ENCODE measurements around the gene INPP5A.

Gene INPP5A

DNA sequence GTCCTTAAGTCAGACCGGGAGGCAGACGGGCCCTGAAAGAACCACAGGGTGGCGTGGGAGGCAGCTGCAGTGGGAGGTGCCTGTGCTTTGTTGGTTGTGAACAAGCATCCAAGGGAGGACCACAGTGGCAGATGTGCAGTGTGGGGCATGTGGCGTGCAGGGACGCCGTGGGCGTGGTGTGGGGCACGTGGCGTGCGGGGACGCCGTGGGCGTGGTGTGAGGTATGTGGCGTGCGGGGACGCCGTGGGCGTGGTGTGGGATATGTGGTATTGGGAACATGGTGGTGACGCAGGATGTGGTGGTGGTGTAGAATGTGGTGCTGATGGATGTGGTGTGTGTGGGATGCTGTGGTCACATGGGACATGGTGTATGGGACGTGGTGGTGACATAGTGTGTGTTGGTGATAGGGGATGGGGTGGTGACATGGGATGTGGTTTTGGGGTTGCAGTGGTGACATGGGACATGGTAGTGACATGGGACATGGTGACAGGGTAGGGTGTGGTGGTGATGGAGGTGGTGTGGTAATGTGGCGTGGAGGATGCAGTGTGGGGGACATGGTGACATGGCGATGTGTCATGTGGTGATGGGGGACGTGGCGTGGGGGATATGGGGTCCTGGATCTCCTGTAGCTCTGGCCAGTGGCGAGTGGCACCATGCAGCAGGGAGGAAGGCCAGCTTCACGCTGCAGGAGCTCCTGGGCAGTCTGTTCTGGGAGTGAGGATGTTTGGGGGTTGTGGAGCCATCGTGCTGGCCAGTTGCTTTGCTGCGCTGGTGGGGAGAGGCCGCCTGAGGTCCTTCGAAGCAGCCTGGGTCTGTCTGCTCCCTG lies 78.8 kb downstream of the INPP5A start:
- DNase-seq: peak; percentile 29 to 37

DNA sequence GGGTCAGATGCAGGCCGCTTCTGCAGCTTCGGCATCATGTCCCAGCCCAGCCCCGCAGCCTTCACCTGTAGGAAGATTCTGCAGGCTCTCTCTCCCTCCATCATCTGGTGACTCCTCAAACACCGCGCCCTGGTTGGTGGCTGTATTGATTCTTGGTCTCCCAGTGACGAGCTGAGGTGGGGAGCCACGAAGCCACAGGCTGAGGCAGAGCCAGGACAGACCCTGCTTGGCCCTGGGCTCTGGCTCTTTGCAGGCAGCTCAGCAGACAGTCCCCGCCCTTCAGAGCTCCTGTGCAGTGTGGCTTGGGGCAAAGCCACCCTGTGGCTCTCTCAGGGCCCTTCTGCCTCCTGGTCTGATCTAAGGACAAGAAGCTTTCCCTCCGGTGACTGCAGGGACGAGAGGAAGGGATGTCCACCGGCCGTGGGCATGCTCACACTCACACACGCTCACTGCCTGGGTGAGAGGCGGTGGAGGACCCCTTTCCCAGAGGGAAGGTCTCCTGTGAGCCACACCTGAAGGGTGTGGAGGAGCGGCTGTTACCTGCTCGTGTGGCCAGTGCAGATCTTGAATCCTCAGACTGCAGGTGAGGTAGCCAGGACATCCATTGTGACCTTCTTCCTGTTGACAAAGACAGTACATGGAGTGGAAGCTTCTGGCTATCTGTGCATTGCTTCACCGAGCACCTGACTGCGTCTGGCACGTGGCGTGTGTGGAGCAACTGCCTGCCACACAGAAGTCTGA lies 79.6 kb downstream of the INPP5A start:
- no peak for DNase-seq

DNA sequence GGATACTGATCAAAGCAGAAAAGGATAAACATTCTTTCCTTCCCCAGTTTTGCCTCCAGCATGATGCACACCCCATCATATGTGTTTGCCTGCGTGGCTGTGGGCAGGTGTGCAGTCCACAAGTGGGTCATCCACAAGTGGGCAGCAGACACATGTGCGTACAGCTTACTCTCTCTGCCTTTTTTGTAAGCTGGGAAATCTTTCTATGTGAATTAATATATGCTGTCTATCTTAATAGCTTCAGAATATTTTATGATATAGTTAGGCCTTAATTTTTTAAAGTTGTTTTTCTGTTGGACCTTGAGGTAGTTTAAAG lies 80.1 kb downstream of the INPP5A start:
- no peak for DNase-seq

DNA sequence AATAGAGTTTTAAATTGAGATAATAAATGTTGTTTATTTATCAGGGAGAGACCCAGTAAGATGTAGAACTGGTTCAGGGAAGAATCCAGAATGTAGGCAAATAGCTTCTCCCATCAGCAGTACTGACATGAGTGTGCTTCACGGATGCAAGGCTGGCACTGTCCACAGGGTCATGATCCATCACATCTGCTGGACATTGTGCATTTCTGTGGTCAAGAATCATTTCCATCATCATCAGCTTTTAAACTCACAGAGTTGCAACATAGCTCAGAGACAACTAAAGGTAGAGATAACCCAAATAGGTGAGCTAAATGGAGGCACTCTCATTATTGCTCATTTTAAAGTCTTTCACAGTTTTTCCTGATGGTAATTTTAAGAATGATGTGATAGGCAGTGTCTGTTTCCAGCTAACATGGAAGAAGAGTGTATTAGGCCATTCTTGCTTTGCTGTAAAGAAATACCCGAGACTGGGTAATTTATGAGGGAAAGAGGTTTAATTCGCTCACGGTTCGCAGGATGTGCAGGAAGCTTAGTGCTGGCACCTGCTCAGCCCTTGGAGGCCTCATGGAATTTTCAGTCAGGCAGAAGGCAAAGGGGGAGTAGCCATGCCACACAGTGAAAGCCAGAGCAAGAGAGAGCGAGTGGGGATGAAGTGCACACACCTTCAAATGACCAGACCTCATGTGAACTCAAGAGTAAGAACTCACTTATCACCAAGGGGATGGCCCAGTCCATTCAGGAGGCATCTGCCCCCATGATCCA lies 80.8 kb downstream of the INPP5A start:
- DNase-seq: no peak

DNA sequence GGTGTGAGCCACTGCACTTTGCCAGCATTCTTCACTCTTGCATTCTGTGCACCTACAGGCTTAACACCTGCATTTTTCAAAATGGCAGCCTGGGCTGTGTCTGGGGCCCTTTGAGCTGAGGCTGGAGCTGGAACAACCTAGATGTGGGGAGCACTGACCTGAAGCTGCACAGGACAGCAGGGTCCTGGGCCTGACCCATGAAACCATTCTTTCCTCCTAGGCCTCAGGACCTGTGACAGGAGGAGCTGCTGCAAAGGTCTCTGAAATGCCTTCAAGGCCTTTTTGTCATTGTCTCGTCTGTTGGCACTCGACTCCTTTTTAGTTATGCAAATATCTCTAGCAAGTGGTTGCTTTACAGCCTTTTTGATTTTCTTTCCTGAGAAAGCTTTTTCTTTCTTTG lies 82.3 kb downstream of the INPP5A start:
- no peak for DNase-seq

DNA sequence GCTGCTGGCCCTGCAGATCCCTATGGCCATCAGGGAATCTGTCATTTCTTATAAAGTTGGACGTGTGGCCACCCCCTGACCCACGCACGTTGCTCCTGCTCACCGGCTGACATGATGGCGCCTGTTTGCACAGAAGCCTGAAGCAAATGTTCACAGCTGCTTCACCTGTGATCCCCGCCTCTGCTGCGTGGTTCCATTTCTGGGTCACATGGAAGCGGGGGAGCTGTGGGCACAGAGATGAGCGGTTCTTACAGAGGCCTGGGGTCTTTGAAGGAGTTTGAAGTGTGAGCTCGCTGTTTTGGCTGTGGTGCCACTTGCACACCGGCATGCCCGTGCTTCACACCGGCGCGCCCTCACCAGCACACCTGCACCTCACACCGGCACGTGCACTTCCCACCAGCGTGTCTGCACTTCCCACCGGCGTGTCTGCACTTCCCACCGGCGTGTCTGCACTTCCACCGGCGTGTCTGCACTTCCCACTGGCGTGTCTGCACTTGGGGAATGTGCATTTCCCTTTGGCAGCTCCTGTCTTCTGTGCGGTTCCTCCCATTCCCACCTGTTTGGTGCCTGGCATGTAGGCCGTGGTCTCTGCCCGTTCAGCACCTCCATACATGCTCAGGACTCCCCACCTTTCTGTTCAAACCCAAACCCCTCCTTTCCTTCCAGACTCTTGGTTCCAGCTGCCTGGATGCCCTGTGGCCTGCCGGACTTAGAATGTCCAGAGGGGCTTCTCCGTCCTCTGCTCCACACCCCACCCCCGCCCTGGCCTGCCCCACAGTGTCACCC lies 86.7 kb downstream of the INPP5A start:
- no peak for DNase-seq

DNA sequence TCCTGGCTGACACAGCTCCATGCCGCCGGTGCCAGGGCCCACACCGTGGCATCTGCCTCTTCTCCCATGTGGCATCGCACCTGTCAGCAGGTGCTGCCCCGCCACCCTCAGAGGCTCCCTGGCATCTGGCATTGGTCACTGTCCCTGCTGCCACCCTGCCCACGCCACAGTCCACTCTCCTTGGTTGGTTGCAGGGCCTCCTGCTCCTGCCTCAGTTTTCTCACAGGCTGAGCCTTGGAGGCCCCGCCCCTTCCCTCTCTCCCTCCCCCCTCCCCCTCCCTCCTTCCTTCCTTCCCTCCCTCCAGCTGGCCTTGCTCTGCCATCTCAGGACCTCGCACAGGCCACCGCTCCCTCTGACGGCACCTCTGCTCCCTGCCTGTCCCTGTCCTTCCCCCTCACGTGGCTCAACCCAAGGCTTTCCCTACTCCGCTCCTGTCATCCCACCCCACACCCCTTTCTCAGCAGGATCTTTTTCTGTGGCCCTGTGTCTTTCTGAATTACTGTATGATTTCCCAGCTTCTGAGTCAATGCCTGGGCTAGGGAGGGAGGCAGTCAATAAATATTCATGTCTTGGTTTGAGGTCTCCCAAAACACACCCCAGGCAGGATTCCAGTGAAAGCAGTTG lies 87.4 kb downstream of the INPP5A start:
- DNase-seq: no peak

DNA sequence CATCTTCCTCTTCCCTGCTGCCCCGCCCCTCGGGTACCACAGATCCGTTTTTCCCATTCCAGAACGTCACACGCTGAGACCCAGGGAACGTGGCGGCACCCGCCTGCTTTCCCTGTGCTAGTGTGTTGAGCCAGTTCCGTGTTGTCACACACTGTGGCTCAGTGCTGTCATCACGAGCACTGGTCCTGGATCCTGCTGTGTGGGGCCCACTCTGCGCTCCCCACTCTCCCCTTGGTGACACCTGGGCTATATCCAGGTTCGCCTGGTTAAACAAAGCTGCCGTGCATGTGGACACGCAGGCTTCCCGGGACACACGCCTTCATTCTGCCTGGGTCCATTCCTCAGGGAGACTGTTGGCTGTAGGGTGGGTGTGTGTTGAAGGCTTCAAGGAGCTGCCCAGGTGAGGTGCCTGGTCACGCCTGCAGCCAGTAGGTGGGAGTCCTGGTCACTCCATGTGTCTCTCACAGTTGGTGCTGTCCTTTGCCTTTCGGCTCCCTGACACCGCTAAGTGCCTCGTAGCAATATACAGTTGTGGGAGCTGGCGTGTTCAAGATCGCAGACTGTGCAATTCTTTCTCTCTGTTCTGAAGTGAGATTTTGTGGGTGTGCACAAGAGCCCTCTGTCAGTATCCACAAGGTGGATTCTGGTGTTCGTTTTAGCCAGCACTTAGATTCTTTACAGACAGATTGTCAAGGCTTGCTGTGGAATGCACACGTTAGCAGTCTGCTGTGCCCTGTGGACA lies 88.6 kb downstream of the INPP5A start:
- no peak for DNase-seq

DNA sequence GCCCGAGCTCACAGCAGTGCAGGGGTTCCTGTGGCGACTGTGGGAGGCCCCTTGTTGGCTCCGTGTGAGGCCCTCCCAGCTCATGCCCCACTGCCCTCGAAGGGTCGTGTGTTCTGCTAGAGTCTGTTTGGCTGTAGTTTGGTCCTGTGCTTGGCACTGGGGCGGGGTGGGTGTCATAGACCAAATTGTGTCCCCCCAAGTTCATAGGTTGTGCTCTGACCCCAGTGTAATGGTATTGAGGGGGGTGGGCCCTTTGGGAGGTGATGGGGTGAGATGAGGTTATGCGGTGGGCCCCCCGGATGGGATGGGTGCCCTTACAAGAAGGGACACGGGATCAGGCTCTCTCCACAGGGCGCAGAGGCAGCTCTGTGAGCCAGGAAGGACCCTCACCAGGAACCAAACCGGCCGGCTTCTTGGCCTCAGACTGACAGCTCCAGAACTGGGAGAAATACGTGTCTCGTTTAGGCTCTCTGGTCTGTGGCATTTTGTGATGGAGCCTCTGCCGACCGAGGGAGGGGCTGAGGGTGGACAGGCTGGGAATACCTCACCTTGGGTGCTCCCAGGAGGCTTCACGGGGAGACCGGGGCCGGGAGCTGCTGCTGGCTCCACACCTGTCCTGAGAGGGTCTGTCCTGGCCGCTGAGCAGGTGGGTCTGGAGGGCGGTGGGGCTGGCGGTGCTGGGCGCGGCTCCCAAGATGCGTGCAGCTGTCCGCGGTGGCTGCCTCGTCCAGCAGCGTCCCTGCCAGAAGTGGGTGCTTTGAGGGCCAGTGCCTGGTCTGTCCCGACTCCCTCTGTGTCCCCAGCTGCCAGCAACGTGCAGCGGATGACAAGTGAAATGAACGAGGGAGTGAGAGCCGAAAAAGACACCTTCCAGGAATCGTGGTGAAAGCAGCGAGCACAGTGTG lies 89.4 kb downstream of the INPP5A start:
- DNase-seq: no peak

DNA sequence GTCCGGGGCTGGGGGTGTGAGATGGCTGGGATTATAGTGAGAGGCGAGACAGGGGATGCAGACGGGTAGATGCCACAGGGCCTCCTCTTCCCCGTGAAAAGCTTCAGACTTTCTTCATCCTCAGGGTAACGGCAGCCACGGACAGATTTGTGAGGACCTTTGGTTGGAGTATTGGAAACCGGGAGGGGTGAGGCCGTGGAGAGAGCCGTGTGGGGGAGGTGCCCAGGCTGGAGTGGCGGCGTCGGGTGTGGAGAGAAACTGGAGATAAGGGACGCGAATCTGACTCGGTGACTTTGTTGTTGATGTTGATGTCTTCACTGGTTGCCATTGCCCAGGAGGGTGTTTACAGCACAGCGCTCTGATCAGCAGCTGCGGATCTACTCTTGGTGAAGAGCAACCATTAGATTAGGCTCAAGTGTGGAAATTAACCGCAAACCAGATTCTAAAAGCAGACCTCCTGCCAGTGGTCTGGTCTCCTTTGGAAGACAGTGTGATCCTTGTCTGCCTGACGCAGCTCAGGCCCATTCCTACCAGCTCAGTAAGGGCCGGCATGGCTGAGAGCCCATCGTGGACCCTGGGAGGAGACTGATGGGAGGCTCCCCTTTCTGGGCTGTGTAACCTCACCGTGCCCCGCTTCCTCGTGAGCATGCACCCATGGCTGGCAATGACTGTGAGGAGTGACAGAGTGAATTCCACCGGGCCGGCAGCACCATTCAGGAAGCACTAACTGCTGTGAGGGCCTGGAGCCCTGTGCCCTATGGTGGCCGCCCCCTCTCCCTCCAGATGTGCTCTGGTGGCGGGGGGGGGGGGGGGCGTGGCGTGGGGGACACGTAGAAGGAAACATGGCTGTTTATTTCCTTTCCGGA lies 90.3 kb downstream of the INPP5A start:
- no peak for DNase-seq

DNA sequence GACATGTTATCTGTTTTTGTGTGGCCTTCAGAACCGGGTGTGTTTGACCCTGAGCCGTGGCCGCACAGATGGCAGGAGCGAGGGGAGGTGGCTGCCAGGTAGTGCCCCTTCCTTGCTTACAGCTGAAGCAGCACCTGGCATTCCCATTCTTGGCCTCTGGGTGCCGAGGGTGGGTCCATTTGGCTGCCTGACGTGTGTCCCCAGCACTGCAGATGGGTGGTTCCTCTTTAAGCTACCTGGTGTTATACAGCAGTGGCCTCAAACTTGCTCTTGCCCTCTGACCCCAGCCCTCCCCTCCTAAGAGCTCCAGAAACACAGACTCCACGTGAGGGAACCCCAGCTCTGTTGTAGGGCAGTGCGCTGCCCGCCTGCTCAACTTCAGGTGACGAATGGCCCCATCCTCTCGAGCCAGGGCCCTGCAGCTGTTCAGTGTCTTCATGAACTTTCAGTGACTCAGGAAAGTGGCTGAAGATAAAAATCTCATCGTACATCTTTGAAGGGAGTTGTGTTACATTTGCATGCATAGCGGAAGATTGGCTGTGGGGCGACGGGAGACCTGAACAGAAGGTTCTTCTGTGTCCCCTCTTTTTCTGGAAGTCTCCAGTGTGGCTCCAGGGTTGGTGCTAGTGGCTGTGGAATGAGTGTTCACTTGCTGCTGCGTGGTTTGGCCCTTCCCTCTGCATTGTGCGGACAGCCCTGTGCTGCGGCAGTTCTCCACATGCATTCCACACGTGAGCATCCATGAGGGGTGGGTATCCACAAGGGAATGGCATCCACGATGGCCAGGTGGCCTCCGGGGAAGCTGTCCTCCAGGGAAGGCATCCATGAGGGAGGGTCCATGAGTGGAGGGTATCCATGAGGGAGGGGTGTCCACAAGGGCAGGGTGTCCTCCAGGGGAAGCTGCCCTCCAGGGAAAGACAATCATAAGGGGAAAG lies 91.6 kb downstream of the INPP5A start:
- DNase-seq: no peak

DNA sequence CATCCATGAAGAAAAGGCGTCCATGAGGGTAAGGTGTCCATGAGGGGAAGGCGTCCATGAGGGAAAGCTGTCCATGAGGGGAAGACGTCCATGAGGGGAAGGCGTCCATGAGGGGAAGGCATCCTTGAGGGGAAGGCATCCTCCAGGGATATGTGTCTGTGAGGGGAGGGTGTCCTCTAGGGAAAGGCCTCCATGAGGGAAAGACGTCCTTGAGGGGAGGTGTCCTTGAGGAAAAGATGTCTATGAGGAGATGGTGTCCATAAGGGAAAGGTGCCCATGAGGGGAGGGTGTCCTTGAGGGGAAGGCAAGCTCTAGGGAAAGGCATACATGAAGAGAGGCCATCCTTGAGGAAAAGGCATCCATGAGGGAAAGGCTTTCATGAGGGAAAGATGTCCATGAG lies 92.6 kb downstream of the INPP5A start:
- no peak for DNase-seq

DNA sequence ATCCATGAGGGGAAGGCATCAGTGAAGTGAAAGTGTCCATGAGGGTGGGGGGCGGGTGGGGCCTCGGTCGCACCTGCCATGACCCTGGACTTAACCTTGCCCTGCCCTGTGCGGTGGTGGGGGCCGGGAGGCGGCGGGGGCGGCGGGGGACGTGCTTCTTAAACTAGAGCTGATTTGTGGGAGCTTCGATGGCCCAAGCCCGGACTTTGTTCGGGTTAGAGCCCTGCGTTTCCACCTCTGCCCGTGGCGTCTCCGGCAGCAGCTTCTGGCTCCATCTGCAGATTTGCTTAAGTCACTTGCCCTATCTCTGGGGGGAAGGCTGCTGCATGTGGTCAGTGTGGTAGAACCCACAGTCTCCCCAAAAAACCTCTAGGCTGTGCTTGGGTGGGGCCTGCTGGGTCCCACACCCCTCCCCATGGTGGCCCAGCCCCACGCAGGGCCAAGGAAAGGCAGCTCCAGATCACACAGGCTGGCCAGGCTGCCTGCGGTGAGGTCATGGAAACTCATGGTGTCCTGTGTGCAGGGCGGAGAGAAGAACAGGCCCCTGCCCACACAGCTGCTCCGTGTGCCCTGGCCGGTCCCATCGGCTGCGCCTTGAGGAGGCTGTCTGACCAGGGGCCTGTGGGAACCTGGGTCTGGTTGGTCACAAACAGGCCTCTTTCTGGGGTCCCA lies 93.2 kb downstream of the INPP5A start:
- no peak for DNase-seq

DNA sequence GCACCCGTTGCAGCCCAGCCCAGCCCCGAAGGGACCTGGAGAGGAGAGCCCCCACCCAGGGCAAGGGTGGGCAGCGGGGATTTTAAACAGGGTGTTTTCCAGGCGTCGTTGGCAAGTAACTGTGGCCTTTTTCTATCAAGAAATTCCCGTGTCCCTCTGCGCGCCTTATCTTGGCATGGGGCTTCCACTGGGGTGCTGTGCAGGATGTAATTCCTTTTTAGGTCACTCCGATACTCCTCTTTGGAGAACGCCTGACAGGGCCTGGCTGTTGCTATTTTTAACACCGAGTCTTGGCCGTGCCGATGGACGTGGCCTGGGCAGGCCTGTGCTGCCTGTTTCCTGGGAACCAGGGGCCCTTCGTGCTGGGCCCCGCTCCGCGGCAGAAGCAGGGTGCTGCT lies 93.8 kb downstream of the INPP5A start:
- DNase-seq: no peak

DNA sequence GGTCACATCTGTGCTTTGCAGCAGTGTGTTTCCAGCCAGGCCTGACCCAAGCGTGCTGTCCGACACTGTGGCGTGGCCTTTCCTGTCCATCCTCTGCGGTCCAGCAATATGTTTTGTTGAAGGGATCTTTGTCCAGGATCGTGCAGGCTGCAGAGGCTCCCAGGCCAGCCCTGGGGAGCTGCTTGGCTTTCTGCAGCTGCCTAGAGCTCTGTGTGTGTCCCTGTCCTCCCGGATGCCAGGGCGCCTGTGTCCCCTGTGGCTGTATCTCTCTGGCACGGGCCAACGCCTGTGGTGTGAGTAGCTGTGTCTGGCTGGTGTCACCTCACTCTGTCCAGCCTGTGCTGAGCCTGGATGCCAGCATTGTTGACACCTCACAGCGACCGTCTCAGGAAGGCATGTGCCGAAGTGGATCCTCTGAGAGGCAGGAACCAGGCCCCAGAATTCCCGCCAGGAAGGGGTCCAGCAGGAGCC lies 94.5 kb downstream of the INPP5A start:
- no peak for DNase-seq

DNA sequence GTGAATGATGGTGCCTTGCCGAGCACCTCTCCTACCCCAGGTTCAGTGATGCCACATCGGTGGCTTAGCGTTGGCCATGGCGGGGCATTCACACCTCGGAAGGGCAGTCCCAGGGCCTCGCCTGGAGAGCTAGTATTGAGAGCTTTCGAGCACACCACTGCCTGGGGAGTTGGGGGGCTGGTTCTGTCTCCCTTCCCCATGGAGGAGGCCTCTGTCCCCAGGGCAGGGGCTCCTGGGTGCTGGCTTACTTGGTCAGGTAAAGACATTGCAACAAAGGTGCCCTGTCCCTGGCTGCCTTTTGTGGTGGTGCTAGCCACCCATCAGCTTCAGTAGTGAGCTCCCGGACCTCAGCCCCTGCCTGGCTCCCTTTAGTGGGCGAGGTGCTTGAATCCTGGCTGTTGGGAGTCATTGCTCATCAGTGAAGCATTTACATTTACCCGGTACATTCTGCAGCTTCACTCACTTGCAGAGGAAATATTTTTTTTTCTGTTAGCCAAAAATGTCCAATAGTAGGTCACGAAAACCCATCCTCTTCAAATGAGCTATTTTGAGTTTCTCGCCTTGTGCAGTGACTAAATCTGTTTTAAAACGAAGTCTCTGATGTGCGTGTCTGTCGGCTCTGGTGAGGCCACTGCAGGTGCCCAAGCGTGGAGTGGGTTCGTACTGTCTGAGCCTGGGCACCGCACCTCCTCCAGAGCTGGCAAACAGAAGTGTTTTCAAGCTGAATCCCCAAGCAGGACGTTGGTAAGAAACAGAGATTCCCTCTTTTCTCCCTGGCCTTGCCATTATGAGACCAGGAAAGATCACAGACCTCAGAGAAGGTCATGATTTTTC lies 95.5 kb downstream of the INPP5A start:
- no peak for DNase-seq
